Activated CD8-positive, alpha-beta memory T cell treated with anti-CD3 and anti-CD28 coated beads, Interleukin-2, amount 50 U/mL, for 24 hours (primary cell): ENCODE data around the gene UST.
"Not testable (repeated sequence)": the region's sequence is repeated elsewhere in the genome, so short reads cannot be mapped to it uniquely, and the experiment has no call there.

Experiments used
- DNase-seq: peaks from one replicate; pipeline ENCODE4 v3.0.0-alpha.2; 2020; ENCODE audit errors: extremely low read depth

UST gene

GRCh38 chr6:149084808-149085556 is 338.2 kb downstream of the UST start:
- DNase-seq: no peak

GRCh38 chr6:149085557-149085938 is 338.7 kb downstream of the UST start:
- DNase-seq: no peak

- no peak for DNase-seq
Measured at GRCh38 chr6:149086363-149086762, 339.5 kb downstream of the UST start.

- DNase-seq: no peak
Measured at GRCh38 chr6:149087898-149088297, 341.1 kb downstream of the UST start.

- no peak for DNase-seq
Measured at GRCh38 chr6:149088361-149088760, 341.5 kb downstream of the UST start.

- no peak for DNase-seq
Measured at GRCh38 chr6:149089510-149089909, 342.7 kb downstream of the UST start.

- DNase-seq: no peak
Measured at GRCh38 chr6:149090937-149091336, 344.1 kb downstream of the UST start.

- DNase-seq: no peak
Measured at GRCh38 chr6:149093643-149094042, 346.8 kb downstream of the UST start.

GRCh38 chr6:149094156-149094555 is 347.3 kb downstream of the UST start:
- DNase-seq: no peak

- DNase-seq: no peak
Measured at GRCh38 chr6:149094934-149095351, 348.1 kb downstream of the UST start.

GRCh38 chr6:149095842-149096241 is 349.0 kb downstream of the UST start:
- no peak for DNase-seq

GRCh38 chr6:149097794-149098193 is 351.0 kb downstream of the UST start:
- DNase-seq: no peak

- no peak for DNase-seq
Measured at GRCh38 chr6:149098700-149099276, 352.0 kb downstream of the UST start.

GRCh38 chr6:149102324-149102723 is 355.5 kb downstream of the UST start:
- DNase-seq: no peak

- DNase-seq: not testable (repeated sequence)
Measured at GRCh38 chr6:149103950-149104349, 357.1 kb downstream of the UST start.

GRCh38 chr6:149107520-149107919 is 360.7 kb downstream of the UST start:
- no peak for DNase-seq

- DNase-seq: no peak
Measured at GRCh38 chr6:149108038-149108748, 361.4 kb downstream of the UST start.

- no peak for DNase-seq
Measured at GRCh38 chr6:149108749-149109100, 361.9 kb downstream of the UST start.

- DNase-seq: no peak
Measured at GRCh38 chr6:149109397-149110070, 362.7 kb downstream of the UST start.

GRCh38 chr6:149111556-149112115 is 364.8 kb downstream of the UST start:
- DNase-seq: no peak

GRCh38 chr6:149112976-149113375 is 366.1 kb downstream of the UST start:
- DNase-seq: no peak

- no peak for DNase-seq
Measured at GRCh38 chr6:149114167-149114566, 367.3 kb downstream of the UST start.
